PC-3 (cell line): Measurements from ENCODE around the gene CALCB.

Experiments used
- EZH2 ChIP-seq: fragments of 300-600 bp; sonication (generic); IDR thresholded peaks from one replicate; pipeline ENCODE4 v1.6.1; 2017; ENCODE audit warnings: antibody characterized with exemption, mild to moderate bottlenecking, low read length; ENCODE audit not compliant: unreplicated experiment
- TF ChIP-seq, protein P1 (sequence below): fragments of 300-600 bp; sonication (generic); conservative IDR thresholded peaks from 2 replicates; pipeline ENCODE4 v1.5.1; 2017; ENCODE audit warnings: antibody characterized with exemption, low read depth, mild to moderate bottlenecking, low read length

- TF ChIP-seq, protein P1, sequence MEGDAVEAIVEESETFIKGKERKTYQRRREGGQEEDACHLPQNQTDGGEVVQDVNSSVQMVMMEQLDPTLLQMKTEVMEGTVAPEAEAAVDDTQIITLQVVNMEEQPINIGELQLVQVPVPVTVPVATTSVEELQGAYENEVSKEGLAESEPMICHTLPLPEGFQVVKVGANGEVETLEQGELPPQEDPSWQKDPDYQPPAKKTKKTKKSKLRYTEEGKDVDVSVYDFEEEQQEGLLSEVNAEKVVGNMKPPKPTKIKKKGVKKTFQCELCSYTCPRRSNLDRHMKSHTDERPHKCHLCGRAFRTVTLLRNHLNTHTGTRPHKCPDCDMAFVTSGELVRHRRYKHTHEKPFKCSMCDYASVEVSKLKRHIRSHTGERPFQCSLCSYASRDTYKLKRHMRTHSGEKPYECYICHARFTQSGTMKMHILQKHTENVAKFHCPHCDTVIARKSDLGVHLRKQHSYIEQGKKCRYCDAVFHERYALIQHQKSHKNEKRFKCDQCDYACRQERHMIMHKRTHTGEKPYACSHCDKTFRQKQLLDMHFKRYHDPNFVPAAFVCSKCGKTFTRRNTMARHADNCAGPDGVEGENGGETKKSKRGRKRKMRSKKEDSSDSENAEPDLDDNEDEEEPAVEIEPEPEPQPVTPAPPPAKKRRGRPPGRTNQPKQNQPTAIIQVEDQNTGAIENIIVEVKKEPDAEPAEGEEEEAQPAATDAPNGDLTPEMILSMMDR, result no peak
- no peak for TF ChIP-seq EZH2
Measured at GRCh38 chr11:15106201-15106965, 33.0 kb downstream of the CALCB start.
